Left ventricle myocardium superior (tissue), 1 donor: ENCODE results near the gene FAM200A. TPM values are rescaled to one million over a fixed set of nuclear protein-coding genes. Genes with fewer than 3 reads are reported as not detected.
"Not testable (repeated sequence)": the region's sequence is repeated elsewhere in the genome, so short reads cannot be mapped to it uniquely, and the experiment has no call there.

ENCODE experiments used
- ATAC-seq: fragments of 200-7000 bp; cut with Tn5 transposase; one replicate; pipeline ENCODE4 v1.9.1; 2020; ENCODE audit warnings: mild to moderate bottlenecking, moderate library complexity
- DNase-seq: peaks from one replicate; pipeline ENCODE4 v3.0.0-alpha.2; 2020
- intact Hi-C: fragments of 100-400 bp; cut with micrococcal nuclease; formaldehyde crosslinking; loops from one replicate; pipeline ENCODE4 v1.11.0; 2022
- total RNA-seq: library from RNA; stranded (reverse); fragmentation: NEBNext Ultra II Directional; extraction: Animal tissue kit (Norgen Biotek cat#: 25700); gene quantifications from one replicate; pipeline ENCODE4 v1.2.1, GENCODE V29; 2021
- donor health status: DM: no; HTN: yes; CAD: no; lungs with severe emphysema.

The FAM200A gene
- total RNA-seq, 1 donor from 2014 or later: 7.0 TPM

- no peak for DNase-seq
- ATAC-seq: no peak
- intact Hi-C loops: no loop called here
These were observed 9.2 kb upstream of the FAM200A start for GRCh38 chr7:99560834-99561736.

- intact Hi-C loops: no loop called here
- no peak for ATAC-seq
- no peak for DNase-seq
These were observed 7.4 kb upstream of the FAM200A start for GRCh38 chr7:99559175-99559915.

- ATAC-seq: peak; percentile 98
- intact Hi-C loops: no loop called here
- DNase-seq: peak; percentile 93
These were observed 6.6 kb upstream of the FAM200A start, which contains the start of gene ZNF655 for GRCh38 chr7:99558306-99559174. TSS of gene ZNF655 (plus strand) at chr7:99558642. CDS start at chr7:99560560, 1,918 bp downstream.

GRCh38 chr7:99557940-99558305 lies 6.0 kb upstream of the FAM200A start:
- DNase-seq (no peak), ATAC-seq (no peak)
- intact Hi-C loops: no loop called here

- intact Hi-C loops: no loop called here
- no peak for DNase-seq
- ATAC-seq: no peak
These were observed 5.3 kb upstream of the FAM200A start for GRCh38 chr7:99557196-99557607.

DNA sequence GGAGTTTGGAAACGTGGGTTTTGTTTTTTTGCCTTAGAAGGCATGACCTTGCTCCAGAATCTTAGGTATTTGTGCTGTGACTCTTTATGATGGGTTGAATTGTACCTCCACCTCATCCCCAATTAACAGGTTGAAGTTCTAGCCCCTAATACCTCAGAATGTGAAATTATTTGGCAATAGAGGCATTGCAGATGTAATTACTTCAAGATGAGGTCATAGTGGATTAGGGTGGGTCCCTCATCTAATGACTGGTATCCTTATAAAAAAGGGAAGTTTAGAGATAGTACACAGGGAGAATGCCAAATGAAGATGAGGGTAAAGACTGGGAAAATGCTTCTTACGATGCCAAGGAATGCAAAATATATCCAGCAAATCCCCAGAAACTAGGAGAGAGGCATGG lies 3.0 kb upstream of the FAM200A start:
- intact Hi-C loops: no loop called here
- ATAC-seq (no peak), DNase-seq (no peak)

GRCh38 chr7:99553039-99553438 lies 1.1 kb upstream of the FAM200A start:
- DNase-seq: no peak
- intact Hi-C loops: no loop called here
- no peak for ATAC-seq

DNA sequence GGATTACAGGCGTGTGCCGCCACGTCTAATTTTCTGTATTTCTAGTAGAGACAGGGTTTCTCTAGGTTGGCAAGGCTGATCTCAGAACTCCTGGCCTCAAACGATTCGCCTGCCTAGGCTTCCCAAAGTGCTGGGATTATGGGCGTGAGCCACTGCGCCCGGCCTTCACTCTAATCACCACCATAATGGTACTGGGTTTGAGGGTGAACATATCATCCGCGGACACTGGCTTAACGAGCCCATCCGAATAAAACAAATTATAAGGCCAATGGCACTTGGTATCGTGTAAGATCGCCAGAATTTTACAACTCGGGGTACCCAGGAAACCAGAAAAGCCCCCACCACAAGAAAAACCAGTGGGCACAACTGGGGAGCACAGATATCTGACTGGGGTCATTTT lies 580 bp downstream of the FAM200A start:
- no peak for DNase-seq
- intact Hi-C loops: no loop called here
- peak; percentile 12 for ATAC-seq

- intact Hi-C loops, ATAC-seq, DNase-seq: not testable (repeated sequence)
These were observed 2.4 kb downstream of the FAM200A start for GRCh38 chr7:99549545-99549944.

DNA sequence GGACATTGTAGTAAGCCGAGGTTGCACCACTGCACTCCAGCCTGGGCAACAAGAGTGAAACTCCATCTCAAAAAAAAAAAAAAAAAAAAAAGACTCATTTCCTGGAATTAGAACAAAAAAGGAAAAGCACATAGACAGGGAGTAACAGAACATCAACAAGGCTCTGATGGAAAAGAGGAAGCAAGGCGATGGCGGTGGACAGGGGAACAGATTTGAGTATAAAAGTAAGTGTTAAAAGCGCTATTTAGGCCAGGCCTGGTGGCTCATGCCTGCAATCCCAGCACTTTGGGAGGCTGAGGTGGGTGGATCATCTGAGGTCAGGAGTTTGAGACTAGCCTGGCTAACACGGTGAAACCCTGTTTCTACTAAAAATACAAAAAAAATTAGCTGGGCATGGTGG lies 6.6 kb downstream of the FAM200A start:
- intact Hi-C loops, ATAC-seq, DNase-seq: not testable (repeated sequence)

DNA sequence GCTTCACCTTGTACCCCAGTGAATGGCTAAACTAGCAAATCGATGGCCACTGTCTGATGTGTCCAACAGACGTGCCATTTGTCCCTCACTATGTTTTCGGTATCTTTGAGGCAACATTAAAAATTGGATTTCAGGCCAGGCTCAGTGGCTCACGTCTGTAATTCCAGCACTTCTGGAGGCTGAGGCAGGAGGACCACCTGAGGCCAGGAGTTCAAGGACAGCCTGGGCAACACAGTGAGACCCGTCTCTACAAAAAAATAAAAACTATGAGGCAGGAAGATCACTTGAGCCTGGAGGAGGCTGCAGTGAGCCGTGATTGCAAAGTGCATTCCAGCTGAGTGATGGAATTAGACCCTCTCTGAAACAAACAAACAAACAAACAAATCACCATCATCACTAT lies 8.0 kb downstream of the FAM200A start:
- intact Hi-C loops: no loop called here
- ATAC-seq (no peak), DNase-seq (no peak)

DNA sequence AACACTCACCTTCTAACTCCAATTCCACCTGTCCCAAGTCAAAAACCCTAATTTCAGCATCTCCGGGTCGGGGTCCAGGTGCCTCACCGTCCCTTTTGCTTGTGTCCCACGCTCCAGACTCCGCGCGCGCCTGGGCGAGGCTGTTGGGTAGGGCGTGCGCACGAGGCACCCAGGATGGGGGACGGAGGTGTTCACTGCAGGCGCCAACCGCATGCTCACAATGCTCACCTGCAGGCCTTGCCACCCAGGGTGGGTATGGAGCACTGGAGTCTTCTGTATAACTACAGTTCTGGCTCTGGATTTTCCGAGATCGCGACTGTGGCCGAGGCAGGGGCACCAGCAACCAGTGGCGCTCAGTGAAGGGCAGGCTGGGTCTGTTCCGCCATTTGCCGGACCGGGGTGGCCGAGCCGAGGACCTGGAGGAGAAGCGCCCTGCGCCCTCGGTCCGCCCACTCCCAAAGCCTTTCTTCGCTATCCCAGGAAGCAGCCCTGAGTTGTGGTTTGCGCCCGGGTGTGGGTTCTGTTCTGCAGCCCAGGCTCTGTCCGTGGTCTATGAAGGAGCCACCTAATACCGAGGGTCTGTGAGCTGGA lies 8.7 kb downstream of the FAM200A start:
- intact Hi-C loops: no loop called here
- DNase-seq: no peak
- no peak for ATAC-seq

DNA sequence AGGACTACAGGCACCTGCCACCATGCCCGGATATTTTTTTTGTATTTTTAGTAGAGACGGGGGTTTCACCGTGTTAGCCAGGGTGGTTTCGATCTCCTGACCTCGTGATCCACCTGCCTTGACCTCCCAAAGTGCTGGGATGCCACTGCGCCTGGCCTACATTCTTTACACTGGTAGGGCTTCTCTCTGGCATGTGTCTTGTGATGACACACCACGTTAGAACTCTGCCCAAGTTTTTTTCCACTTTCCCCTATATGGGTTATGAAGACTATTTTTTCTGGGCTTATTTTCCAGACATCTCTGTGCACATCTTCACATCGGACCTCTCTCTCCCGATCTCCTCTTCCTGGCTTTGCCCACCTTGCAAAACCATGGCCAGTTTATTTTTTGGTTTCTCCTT lies 10.7 kb downstream of the FAM200A start:
- no peak for DNase-seq
- no peak for ATAC-seq
- intact Hi-C loops: no loop called here

- no peak for DNase-seq
- intact Hi-C loops: no loop called here
These were observed 11.4 kb downstream of the FAM200A start for GRCh38 chr7:99540542-99540941.

DNA sequence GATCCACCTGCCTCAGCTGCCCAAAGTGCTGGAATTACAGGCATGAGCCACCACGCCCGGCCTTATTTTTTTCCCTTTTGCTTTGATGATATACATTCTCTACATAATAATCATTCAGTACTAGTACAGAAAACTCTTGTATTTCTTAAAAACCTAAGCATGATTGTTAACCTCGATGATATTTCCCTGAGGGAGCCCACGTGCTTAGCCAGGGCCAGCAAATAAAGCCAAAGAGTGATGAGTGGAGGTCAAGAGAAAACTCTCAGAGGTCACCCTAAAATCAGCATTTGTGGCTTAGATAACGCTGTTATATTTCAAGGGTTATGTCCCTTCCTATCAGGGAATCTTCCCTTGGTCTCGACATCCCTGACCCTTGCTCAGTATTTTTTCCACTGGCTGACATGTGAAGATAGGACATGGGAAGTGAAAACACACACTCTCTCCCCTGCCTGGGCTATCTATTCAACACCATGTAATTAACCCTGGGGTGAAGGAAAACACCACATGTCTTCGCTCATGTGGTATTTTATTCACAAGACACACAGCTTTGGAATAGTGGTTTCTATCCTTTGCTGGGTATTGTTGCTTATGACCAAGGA lies 12.6 kb downstream of the FAM200A start:
- DNase-seq (no peak), ATAC-seq (no peak)

More at GRCh38 chr7:99540542-99540941, 11.4 kb downstream of the FAM200A start:
- no peak for ATAC-seq

GRCh38 chr7:99535667-99536066 lies 16.2 kb downstream of the FAM200A start:
- ATAC-seq (no peak), DNase-seq (no peak)
- intact Hi-C loops: no loop called here

More for the DNA sequence above, 12.6 kb downstream of the FAM200A start:
- intact Hi-C loops: no loop called here

DNA sequence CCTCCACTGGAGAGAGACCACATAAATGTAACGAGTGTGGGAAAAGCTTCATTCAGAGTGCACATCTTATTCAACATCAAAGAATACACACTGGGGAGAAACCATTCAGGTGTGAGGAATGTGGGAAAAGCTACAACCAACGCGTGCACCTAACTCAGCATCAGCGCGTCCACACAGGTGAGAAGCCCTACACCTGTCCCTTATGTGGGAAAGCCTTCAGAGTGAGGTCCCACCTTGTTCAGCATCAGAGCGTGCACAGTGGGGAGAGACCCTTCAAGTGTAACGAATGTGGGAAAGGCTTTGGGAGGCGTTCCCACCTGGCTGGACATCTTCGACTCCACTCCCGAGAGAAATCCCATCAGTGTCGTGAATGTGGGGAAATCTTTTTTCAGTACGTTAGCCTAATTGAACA lies 20.6 kb downstream of the FAM200A start:
- no peak for DNase-seq
- intact Hi-C loops: no loop called here
- ATAC-seq: no peak

DNA sequence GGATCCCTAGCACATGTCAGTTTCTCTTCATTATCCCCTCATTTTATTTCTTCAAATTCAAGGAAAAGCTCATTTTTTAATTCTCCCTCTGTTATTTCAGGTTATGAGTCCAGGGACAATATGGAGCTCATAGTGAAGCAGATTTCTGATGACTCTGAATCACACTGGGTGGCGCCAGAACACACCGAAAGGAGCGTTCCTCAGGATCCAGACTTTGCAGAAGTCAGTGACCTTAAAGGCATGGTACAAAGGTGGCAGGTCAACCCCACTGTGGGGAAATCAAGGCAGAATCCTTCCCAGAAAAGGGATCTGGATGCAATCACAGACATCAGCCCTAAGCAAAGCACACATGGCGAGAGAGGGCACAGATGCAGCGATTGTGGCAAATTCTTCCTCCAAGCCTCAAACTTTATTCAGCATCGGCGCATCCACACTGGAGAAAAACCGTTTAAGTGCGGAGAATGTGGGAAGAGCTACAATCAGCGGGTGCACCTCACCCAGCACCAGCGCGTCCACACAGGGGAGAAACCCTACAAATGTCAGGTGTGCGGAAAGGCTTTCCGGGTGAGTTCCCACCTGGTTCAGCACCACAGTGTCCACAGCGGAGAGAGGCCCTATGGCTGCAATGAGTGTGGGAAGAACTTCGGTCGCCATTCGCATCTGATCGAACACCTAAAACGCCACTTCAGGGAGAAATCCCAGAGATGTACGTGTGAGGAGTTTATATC lies 26.0 kb downstream of the FAM200A start:
- ATAC-seq: no peak
- no peak for DNase-seq
- intact Hi-C loops: no loop called here
